Forelimb muscle (tissue), 1 donor: ENCODE results near the gene ASAP3. TPM values are rescaled to one million over a fixed set of nuclear protein-coding genes. Genes with fewer than 3 reads are reported as not detected.
"Not testable (repeated sequence)": the region's sequence is repeated elsewhere in the genome, so short reads cannot be mapped to it uniquely, and the experiment has no call there.

Source experiments
- DNase-seq: peaks from one replicate; pipeline ENCODE4 v3.0.0-alpha.2; 2013; ENCODE audit warnings: low read depth
- polyA plus RNA-seq: library from polyadenylated mRNA; unstranded; fragments of 120-200 nt; gene quantifications from one replicate; pipeline ENCODE4 v1.2.1, GENCODE V29; 2013; ENCODE audit not compliant: insufficient read length

The ASAP3 gene
- polyA plus RNA-seq, 1 donor = 49.8 TPM

DNA sequence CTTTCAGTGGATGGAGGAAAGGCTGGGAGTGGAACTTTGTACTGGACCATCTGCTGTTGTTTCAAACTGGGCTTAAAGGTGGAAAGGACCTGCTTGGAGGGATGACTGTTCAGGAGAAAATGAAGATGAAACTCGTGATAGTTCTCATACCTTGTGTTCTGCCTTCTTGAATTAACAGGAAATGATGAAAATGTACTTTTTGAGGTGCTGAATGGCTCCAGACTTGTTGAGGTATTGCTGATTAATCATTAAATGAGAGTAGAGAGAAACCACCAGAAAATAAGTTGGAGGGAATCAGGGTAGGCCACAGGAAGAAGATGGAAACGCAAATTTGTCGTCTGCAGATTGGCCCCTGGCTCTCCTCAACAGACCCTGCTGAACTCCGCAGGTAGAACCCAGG lies 88.1 kb downstream of the ASAP3 start:
- no peak for DNase-seq

DNA sequence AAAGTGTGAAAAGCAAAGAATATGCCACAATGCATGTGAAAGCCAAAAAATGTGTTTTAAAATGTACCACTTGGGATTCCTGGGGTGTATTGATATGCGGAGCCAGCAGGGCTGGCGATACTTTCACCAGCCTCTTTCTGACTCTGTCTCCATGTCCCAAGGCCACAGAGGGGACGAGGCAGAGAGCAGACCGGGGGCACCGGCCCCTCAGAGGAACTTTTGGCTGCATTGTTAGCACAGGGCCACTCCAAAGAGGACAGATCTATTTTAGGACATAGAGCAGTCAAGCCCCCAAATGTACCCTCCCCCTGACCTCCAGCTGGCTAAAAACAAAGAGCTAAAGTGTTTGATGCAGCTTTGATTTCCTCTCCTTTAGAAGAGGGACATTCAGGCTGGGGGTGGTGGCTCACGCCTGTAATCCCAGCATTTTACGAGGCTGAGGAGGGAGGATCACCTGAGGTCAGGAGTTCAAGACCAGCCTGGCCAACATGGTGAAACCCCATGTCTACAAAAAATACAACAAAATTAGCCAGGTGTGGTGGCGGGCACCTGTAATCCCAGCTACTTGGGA lies 88.7 kb downstream of the ASAP3 start:
- no peak for DNase-seq

DNA sequence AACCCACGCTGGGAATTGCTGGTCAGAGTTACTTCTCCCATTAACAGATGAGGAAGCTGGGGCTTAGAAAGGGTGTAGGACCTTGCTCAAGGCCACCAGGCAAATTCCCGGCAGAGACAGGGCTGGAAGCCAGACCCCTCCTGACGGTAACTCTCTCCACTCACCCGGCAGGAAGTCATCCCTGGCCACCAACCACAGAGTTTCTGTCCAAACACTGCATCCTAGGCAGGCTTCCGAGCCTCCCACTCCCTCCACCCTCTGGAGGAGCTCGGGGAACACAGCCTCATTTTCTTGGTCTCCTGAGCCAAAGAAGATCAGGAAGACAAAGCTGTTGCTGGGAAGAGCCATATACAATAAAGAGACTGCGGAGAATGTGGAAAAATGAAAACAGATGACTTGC lies 89.3 kb downstream of the ASAP3 start:
- no peak for DNase-seq

- no peak for DNase-seq
These were observed 89.8 kb downstream of the ASAP3 start for GRCh38 chr1:23394181-23394580.

GRCh38 chr1:23393706-23394105 lies 90.3 kb downstream of the ASAP3 start:
- DNase-seq = no peak

GRCh38 chr1:23392125-23392855 lies 91.7 kb downstream of the ASAP3 start:
- no peak for DNase-seq

GRCh38 chr1:23389837-23390321 lies 94.1 kb downstream of the ASAP3 start:
- no peak for DNase-seq

DNA sequence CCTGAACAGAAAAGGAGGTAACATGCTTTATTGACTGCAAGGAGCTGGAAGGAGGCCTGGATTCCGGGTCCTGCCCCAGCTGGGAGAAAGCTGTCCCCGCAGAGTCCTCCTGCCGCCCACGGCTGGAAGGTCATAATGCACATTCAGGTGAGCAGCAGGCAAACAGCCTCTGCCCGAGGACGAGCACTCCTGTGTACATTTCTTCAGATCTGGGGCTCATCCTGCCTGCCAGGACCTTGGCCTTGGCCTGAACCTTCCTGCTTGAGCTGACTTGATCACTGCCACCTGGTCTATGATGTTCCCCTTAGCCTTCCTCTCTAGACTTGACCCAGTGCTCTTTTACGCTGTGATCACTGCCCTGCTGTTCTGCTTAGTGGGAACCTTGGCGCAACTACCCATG lies 96.5 kb downstream of the ASAP3 start:
- no peak for DNase-seq

- DNase-seq = no peak
These were observed 98.8 kb downstream of the ASAP3 start for GRCh38 chr1:23385119-23385621.

DNA sequence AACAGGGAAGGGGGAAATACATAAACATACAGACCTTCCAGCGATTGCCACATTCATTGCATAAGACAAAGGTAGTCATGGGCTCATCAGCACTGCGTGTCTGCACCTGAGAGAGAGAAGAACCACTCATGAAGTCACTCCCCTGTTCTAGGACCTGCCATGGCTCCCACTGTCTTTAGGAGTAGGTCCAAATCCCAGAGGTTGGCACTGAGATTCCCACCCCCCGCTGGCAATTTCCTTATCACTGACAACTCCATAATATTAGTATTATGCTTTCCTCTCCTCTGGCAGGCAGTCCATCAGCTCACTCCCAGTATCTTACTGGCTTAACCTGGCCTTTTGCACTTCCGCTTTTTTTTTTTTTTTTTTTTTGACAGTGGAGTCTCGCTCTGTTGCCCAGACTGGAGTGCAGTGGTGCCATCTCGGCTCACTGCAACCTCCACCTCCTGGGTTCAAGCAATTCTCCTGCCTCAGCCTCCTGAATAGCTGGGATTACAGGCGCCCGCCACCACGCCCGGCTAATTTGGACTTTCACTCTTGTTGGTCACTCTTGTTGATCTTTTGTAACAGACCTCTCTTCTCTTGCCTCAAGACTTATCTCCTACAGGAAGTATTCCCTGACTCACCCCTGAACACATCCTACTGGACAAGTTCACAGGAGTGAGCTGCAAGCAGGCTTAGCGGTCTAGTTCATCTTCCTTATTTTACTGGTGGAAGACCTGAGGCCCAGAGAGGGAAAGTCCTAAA lies 99.5 kb downstream of the ASAP3 start:
- no peak for DNase-seq

- no peak for DNase-seq
These were observed 100.2 kb downstream of the ASAP3 start for GRCh38 chr1:23383577-23384311.

DNA sequence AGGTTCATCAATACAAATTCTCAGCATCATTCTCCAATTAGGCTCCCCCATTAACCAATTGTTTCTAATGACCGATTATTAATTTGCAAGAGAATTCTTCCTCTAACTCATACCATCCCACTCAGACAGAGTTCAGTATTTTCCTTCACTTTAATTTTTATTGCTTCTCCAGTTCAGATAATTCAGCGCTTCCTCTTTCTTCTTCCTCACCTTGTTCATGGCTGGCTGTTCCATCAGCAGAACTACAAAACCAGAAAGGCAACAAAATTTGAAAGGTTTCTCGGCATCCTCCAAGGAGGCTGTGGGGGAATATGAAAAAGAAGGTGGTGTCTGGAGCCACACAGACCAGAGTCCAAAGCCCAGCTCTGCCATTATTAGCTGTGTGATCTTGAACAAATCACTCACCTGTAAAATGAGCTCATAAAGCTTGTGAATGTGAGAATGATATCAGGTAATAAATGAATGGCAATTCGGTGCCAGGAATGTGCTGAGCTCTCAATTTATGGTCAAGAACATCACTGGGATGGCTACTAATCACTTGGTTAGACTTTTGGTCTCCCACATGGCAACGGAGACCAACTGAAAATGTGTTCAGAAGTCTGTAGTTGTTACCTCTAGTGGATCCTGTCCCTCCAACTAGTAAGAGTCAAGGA lies 102.6 kb downstream of the ASAP3 start:
- no peak for DNase-seq

DNA sequence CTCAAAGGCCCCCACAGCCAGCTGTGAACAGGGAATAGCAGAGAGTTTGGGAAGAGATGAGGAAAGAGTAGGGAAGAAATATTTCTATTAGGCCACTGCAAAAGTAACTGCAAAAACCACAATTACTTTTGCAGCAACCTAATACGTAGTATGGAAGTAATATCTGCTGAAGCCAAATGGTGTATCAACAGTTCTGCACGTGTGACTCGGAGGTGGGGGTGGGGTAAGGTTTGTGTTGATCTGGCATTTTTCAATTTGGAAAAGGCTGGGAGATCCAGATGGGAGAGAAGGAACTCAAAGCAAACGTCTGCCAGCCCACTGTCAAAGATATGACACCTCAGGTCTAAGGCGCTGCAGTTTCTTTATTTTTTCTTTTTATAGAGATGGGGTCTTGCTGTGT lies 103.3 kb downstream of the ASAP3 start:
- DNase-seq = no peak

GRCh38 chr1:23380236-23380635 lies 103.7 kb downstream of the ASAP3 start:
- not testable (repeated sequence) for DNase-seq

Other genes with a start within 250 kb of the ASAP3 start
- gene HNRNPR, start 139.9 kb downstream of the ASAP3 start, polyA plus RNA-seq = 123 TPM
- 38.0 TPM for gene ZNF436, start 114.3 kb downstream of the ASAP3 start, polyA plus RNA-seq
- gene TCEA3, start 59.4 kb downstream of the ASAP3 start, polyA plus RNA-seq = 366 TPM
- gene E2F2, start 47.1 kb upstream of the ASAP3 start, polyA plus RNA-seq = 3.4 TPM
- gene ID3, start 75.3 kb upstream of the ASAP3 start, polyA plus RNA-seq = 43.9 TPM
- gene RPL11, start 207.6 kb upstream of the ASAP3 start, polyA plus RNA-seq = 3,009 TPM